ENCODE results near the gene KDM7A. TPM values are rescaled to one million over a fixed set of nuclear protein-coding genes. Genes with fewer than 3 reads are reported as not detected.

KDM7A gene
- total and polyA plus RNA-seq, 2 of the 4 experiments (the other 2 are of a cell fraction), result 1.5 to 2.3 TPM

DNA sequence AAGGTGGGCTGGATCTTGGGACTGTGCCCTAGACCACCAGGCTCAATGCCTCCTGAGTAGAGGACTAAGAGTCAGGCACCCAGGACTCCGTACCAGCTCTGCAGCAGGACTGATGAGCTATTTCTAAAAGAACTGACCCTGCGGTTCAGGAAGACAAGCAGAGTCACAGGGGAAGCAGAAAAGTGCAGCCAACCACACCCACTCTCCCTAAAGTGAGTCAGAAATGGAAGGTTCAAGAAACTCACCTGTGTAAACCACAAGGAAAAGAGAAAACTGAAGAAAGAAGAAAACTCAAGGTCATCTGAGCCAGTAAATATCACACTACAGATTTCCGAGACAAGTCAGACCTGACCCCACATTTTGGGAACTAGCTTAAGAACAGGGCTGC, 116.5 kb downstream of the KDM7A start:
- TF ChIP-seq, protein P1, sequence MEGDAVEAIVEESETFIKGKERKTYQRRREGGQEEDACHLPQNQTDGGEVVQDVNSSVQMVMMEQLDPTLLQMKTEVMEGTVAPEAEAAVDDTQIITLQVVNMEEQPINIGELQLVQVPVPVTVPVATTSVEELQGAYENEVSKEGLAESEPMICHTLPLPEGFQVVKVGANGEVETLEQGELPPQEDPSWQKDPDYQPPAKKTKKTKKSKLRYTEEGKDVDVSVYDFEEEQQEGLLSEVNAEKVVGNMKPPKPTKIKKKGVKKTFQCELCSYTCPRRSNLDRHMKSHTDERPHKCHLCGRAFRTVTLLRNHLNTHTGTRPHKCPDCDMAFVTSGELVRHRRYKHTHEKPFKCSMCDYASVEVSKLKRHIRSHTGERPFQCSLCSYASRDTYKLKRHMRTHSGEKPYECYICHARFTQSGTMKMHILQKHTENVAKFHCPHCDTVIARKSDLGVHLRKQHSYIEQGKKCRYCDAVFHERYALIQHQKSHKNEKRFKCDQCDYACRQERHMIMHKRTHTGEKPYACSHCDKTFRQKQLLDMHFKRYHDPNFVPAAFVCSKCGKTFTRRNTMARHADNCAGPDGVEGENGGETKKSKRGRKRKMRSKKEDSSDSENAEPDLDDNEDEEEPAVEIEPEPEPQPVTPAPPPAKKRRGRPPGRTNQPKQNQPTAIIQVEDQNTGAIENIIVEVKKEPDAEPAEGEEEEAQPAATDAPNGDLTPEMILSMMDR (conservative IDR thresholded peaks at IDR 0.05; ENCODE audit: low read depth, low read length), result no peak
- TF ChIP-seq BHLHE40 (IDR thresholded peaks at IDR 0.05; ENCODE audit: low read depth, low read length) (no peak), CHD1 (IDR thresholded peaks at IDR 0.05; ENCODE audit: low read depth, low read length) (no peak), MAFK (IDR thresholded peaks at IDR 0.05; ENCODE audit: low read depth, low read length) (no peak), CEBPB (IDR thresholded peaks at IDR 0.05; ENCODE audit: low read depth, low read length) (no peak), SMC3 (IDR thresholded peaks at IDR 0.05; ENCODE audit: low read depth, low read length) (no peak), RCOR1 (IDR thresholded peaks at IDR 0.05; ENCODE audit: insufficient replicate concordance, low read length) (no peak), MXI1 (IDR thresholded peaks at IDR 0.05; ENCODE audit: borderline replicate concordance, low read depth, low read length) (no peak), RAD21 (IDR thresholded peaks at IDR 0.05; ENCODE audit: low read length) (no peak), POLR2A (IDR thresholded peaks at IDR 0.05; ENCODE audit: low read depth, low read length) (no peak), FOS (IDR thresholded peaks at IDR 0.05; ENCODE audit: low read depth, low read length) (no peak), RFX5 (IDR thresholded peaks at IDR 0.05; ENCODE audit: low read depth, low read length) (no peak), MAZ (IDR thresholded peaks at IDR 0.05; ENCODE audit: borderline replicate concordance, low read depth, low read length) (no peak), NFE2L2 (IDR thresholded peaks at IDR 0.05; ENCODE audit: low read depth, low read length) (no peak)
- TF ChIP-seq, protein P2, sequence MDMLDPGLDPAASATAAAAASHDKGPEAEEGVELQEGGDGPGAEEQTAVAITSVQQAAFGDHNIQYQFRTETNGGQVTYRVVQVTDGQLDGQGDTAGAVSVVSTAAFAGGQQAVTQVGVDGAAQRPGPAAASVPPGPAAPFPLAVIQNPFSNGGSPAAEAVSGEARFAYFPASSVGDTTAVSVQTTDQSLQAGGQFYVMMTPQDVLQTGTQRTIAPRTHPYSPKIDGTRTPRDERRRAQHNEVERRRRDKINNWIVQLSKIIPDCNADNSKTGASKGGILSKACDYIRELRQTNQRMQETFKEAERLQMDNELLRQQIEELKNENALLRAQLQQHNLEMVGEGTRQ (IDR thresholded peaks at IDR 0.05; ENCODE audit: low read depth, low read length), result no peak
- TF ChIP-seq, protein P3, sequence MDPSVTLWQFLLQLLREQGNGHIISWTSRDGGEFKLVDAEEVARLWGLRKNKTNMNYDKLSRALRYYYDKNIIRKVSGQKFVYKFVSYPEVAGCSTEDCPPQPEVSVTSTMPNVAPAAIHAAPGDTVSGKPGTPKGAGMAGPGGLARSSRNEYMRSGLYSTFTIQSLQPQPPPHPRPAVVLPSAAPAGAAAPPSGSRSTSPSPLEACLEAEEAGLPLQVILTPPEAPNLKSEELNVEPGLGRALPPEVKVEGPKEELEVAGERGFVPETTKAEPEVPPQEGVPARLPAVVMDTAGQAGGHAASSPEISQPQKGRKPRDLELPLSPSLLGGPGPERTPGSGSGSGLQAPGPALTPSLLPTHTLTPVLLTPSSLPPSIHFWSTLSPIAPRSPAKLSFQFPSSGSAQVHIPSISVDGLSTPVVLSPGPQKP (IDR thresholded peaks at IDR 0.05; ENCODE audit: borderline replicate concordance, low read depth, low read length), result no peak
- H3K23ac ChIP-seq (ENCODE audit: low read depth, low read length), result peak overlapping the region; percentile 65; the same call in 1 of the 2 replicates
- H4K91ac ChIP-seq (ENCODE audit: insufficient read depth, low read depth, low read length), result no peak overlapping the region; the same call in 1 of the 2 replicates
- H2BK120ac ChIP-seq (ENCODE audit: low read depth, low read length), result peak overlapping the region; percentile 10; the same call in 1 of the 2 replicates
- H3K4me2 ChIP-seq (ENCODE audit: low read depth, low read length), result no peak overlapping the region
- 0 out of 4 replicates have a peak overlapping the region, but pooled peaks of 1 of the 2 experiments have one; percentile 7 for H4K8ac ChIP-seq (ENCODE audit: low read depth in 2 of 2, low read length in 2 of 2)
- H2BK15ac ChIP-seq (ENCODE audit: low read depth, low read length), result peak overlapping the region; percentile 52; the same call in 2 of the 3 replicates
- ChIA-PET CTCF (no interaction called here), POLR2A (ENCODE audit: unreplicated experiment) (no interaction called here)
- H2AFZ ChIP-seq (replicated peaks; ENCODE audit: low read length, poor library complexity), result no peak overlapping the region
- no peak overlapping the region for H3K4me3 ChIP-seq (ENCODE audit: insufficient read depth, low read depth, low read length)
- no peak overlapping the region for H2BK5ac ChIP-seq (ENCODE audit: low read depth, low read length, poor library complexity, severe bottlenecking)
- in situ Hi-C loops (cut with MboI; ENCODE audit: low sequenced_read_pairs), result no loop called here
- DNase-seq, result no peak
- peaks cover 21% of the 10 kb centered on the region for H3K4me1 ChIP-seq (ENCODE audit: control insufficient read depth, insufficient read depth, low read length)
- no peaks in the 10 kb centered on the region for H3K27me3 ChIP-seq (ENCODE audit: control insufficient read depth, insufficient read depth, low read length)
- H3K9me1 ChIP-seq (ENCODE audit: insufficient read depth, low read length), result peaks cover 31% of the 10 kb centered on the region
- intact Hi-C loops (cut with micrococcal nuclease), result no loop called here
- H2AK9ac ChIP-seq (replicated peaks; ENCODE audit: low read depth, low read length, poor library complexity), result peak overlapping the region; percentile 68
- H3K9me3 ChIP-seq (ENCODE audit: control insufficient read depth, insufficient read depth, low read length), result no peaks in the 10 kb centered on the region
- H3K27ac ChIP-seq (ENCODE audit: insufficient read depth, low read length), result no peak overlapping the region
- H3K14ac ChIP-seq (replicated peaks; ENCODE audit: low read depth, low read length), result peak overlapping the region; percentile 32; the same call in 1 of the 2 replicates
- H2BK20ac ChIP-seq (ENCODE audit: low read depth, low read length), result peak overlapping the region; percentile 24
- no peaks in the 10 kb centered on the region for H3K36me3 ChIP-seq (ENCODE audit: control insufficient read depth, insufficient read depth, low read length)
- no TSS peak for BruUV-seq (replicated peaks)
- H2AK5ac ChIP-seq (ENCODE audit: low read depth, low read length), result peak overlapping the region; percentile 44; the same call in 1 of the 2 replicates
- no peak overlapping the region for H4K5ac ChIP-seq (ENCODE audit: low read depth, low read length)
- no peak for ATAC-seq (ENCODE audit: low read depth)
- H3K56ac ChIP-seq (ENCODE audit: extremely low read depth, insufficient read depth, low read length), result no peak overlapping the region
- no peak overlapping the region for H3K9ac ChIP-seq (ENCODE audit: low read depth, low read length)
- 100% methylated on average over 1 of the region's 3 CpGs; no CpG with 5 or more reads in 1 of the 2 experiments for WGBS, 2 experiments (ENCODE audit: extremely low coverage in 2 of 2, insufficient read length in 1 of 2)
- peaks cover 27 to 65% of the 10 kb centered on the region in 2 experiments; a peak in 3 of 4 replicates for H3K79me1 ChIP-seq (ENCODE audit: low read depth in 1 of 2, low read length in 2 of 2)
- dilution Hi-C loops (cut with HindIII; ENCODE audit: low sequenced_read_pairs, unreplicated experiment), result no loop called here
- H3K18ac ChIP-seq (ENCODE audit: low read depth, low read length), result no peak overlapping the region
- peaks cover 8% of the 10 kb centered on the region; the same call in 1 of the 2 replicates for H4K20me1 ChIP-seq (ENCODE audit: insufficient read depth, low read length)
- peak overlapping the region; percentile 69 for H3K4ac ChIP-seq (ENCODE audit: low read depth, low read length)
